HCT116 (cell line): ENCODE results near the gene SIAE. TPM values are rescaled to one million over a fixed set of nuclear protein-coding genes. Genes with fewer than 3 reads are reported as not detected.

Source experiments
- ATAC-seq: fragments of 200-7000 bp; cut with Tn5 transposase; 2 replicates; pipeline ENCODE4 v1.9.1; 2020; ENCODE audit warnings: mild to moderate bottlenecking, moderate library complexity
- BruUV-seq: library from RNA; stranded (reverse); fragments of 400-500 nt; replicated peaks from 2 replicates; lab custom pipeline; 2021; lab: Mats Ljungman, UMichigan
- CTCF ChIA-PET: fragments of 300-600 bp; sonication (Branson Sonifier 250); formaldehyde crosslinking; loops from one replicate; lab custom pipeline; 2021; ENCODE audit warnings: antibody characterized with exemption; lab: Charles Lee
- POLR2A ChIA-PET: fragments of 300-600, 350-600 bp; sonication (Branson Sonifier 250); formaldehyde crosslinking; loops from one replicate; lab custom pipeline; 2021; ENCODE audit warnings: antibody characterized with exemption; lab: Charles Lee
- RAD21 ChIA-PET, 2 experiments: fragments of 300-600 bp; sonication (Branson Sonifier 250); formaldehyde crosslinking; loops; one replicate each; lab custom pipeline; 2023; ENCODE audit warnings: low total read pairs in 2 of 2; ENCODE audit not compliant: uncharacterized antibody in 2 of 2, unreplicated experiment in 2 of 2, low non-redundant PET in 1 of 2; lab: Charles Lee
- DNase-seq: peaks from one replicate; pipeline ENCODE4 v3.0.0-alpha.2; 2010; ENCODE audit warnings: low read depth, low spot score
- H2AFZ ChIP-seq: fragments of 200-600 bp; shearing (Covaris generic), sonication (generic); 2 replicates; pipeline ENCODE4 v1.6.1; 2017; ENCODE audit warnings: low read depth, mixed run types, mixed read lengths, antibody characterized with exemption, low read length; ENCODE audit not compliant: poor library complexity, severe bottlenecking
- H3K27ac ChIP-seq: 2 replicates; pipeline ENCODE4 v1.5.1; 2012; ENCODE audit warnings: low read depth, low read length
- H3K27me3 ChIP-seq: fragments of 200-600 bp; sonication (generic); 2 replicates; pipeline ENCODE4 v1.6.1; 2016; ENCODE audit warnings: mixed run types, low read length, mixed read lengths; ENCODE audit not compliant: insufficient read depth
- H3K36me3 ChIP-seq, 2 experiments: fragments of 200-500 bp in 1 of 2; fragments of 200-600 bp in 1 of 2; sonication (Bioruptor generic) in 1 of 2; sonication (generic) in 1 of 2; 2 replicates each; pipeline versions ENCODE4 v1.5.1 to v1.6.1; 2014 to 2016; ENCODE audit warnings: low read length in 2 of 2, inconsistent platforms in 1 of 2, mixed read lengths in 1 of 2, mixed run types in 1 of 2; ENCODE audit not compliant: insufficient read depth in 2 of 2, control insufficient read depth in 1 of 2
- H3K4me1 ChIP-seq, 2 experiments: fragments of 200-600 bp in 1 of 2; sonication (generic) in 1 of 2; 2 replicates each; pipeline versions ENCODE4 v1.5.1 to v1.6.1; 2012 to 2017; ENCODE audit warnings: low read length in 2 of 2, inconsistent platforms in 1 of 2, mild to moderate bottlenecking in 1 of 2, mixed read lengths in 1 of 2, mixed run types in 1 of 2, moderate library complexity in 1 of 2; ENCODE audit not compliant: insufficient read depth in 2 of 2, control insufficient read depth in 1 of 2
- H3K4me2 ChIP-seq: fragments of 200-600 bp; sonication (generic); 2 replicates; pipeline ENCODE4 v1.6.1; 2017; ENCODE audit warnings: mixed run types, low read length, mixed read lengths
- H3K4me3 ChIP-seq, 2 experiments: fragments of 200-600 bp in 1 of 2; sonication (generic) in 1 of 2; replicated peaks in 1 of 2; 2 replicates each; pipeline ENCODE4 v1.5.1; 2011 to 2016; ENCODE audit warnings: low read length in 2 of 2, control low read depth in 1 of 2, low read depth in 1 of 2, mild to moderate bottlenecking in 1 of 2, mixed read lengths in 1 of 2, mixed run types in 1 of 2
- H3K79me2 ChIP-seq: fragments of 200-600 bp; sonication (generic); 2 replicates; pipeline ENCODE4 v1.6.1; 2017; ENCODE audit warnings: mild to moderate bottlenecking, mixed run types, low read length, moderate library complexity, mixed read lengths; ENCODE audit not compliant: insufficient read depth
- H3K9ac ChIP-seq: fragments of 200-600 bp; sonication (generic); 2 replicates; pipeline ENCODE4 v1.6.1; 2016; ENCODE audit warnings: low read length, mixed read lengths
- H3K9me2 ChIP-seq: fragments of 200-600 bp; sonication (generic), shearing (Covaris generic); 2 replicates; pipeline ENCODE4 v1.6.1; 2017; ENCODE audit warnings: mixed run types, mild to moderate bottlenecking, moderate library complexity; ENCODE audit not compliant: insufficient read depth
- H3K9me3 ChIP-seq, 2 experiments: fragments of 200-500 bp in 1 of 2; fragments of 200-600 bp in 1 of 2; sonication (Bioruptor generic) in 1 of 2; sonication (generic) in 1 of 2; 2 replicates each; pipeline ENCODE4 v1.6.1; 2014 to 2017; ENCODE audit warnings: low read length in 2 of 2, mixed read lengths in 2 of 2, inconsistent platforms in 1 of 2, low read depth in 1 of 2, mild to moderate bottlenecking in 1 of 2, mixed run types in 1 of 2, moderate library complexity in 1 of 2; ENCODE audit not compliant: control insufficient read depth in 1 of 2, insufficient read depth in 1 of 2
- H4K20me1 ChIP-seq: fragments of 200-600 bp; sonication (generic), shearing (Covaris generic); 2 replicates; pipeline ENCODE4 v1.6.1; 2017; ENCODE audit warnings: mixed run types, mild to moderate bottlenecking, moderate library complexity; ENCODE audit not compliant: insufficient read depth
- CBX3 ChIP-seq: IDR thresholded peaks from 2 replicates; pipeline ENCODE4 v1.6.1; 2012; ENCODE audit warnings: low read depth
- ELF1 ChIP-seq: IDR thresholded peaks from 2 replicates; pipeline ENCODE4 v1.6.1; 2012; ENCODE audit warnings: low read depth, borderline replicate concordance
- EZH2 ChIP-seq: fragments of 200-600 bp; sonication (generic); IDR thresholded peaks from 2 replicates; pipeline ENCODE4 v1.6.1; 2017; ENCODE audit warnings: antibody characterized with exemption, mixed run types
- EZH2phosphoT487 ChIP-seq: fragments of 200-600 bp; IDR thresholded peaks from 2 replicates; pipeline ENCODE4 v1.6.1; 2018; ENCODE audit warnings: antibody characterized with exemption, borderline replicate concordance
- JUND ChIP-seq: IDR thresholded peaks from 2 replicates; pipeline ENCODE4 v1.6.1; 2012
- MAX ChIP-seq: IDR thresholded peaks from 2 replicates; pipeline ENCODE4 v1.6.1; 2012
- POLR2AphosphoS5 ChIP-seq: IDR thresholded peaks from 2 replicates; pipeline ENCODE4 v1.6.1; 2011; ENCODE audit warnings: mild to moderate bottlenecking, low read depth, low read length, moderate library complexity
- RAD21 ChIP-seq: IDR thresholded peaks from 2 replicates; pipeline ENCODE4 v1.6.1; 2012; ENCODE audit warnings: low read depth, mild to moderate bottlenecking
- REST ChIP-seq: IDR thresholded peaks from 2 replicates; pipeline ENCODE4 v1.6.1; 2012; ENCODE audit warnings: low read depth
- SIN3A ChIP-seq: IDR thresholded peaks from 2 replicates; pipeline ENCODE4 v1.6.1; 2012; ENCODE audit warnings: low read depth
- SP1 ChIP-seq: IDR thresholded peaks from 2 replicates; pipeline ENCODE4 v1.6.1; 2012; ENCODE audit warnings: low read depth
- TCF7L2 ChIP-seq: IDR thresholded peaks from 2 replicates; pipeline ENCODE4 v1.7.0; 2011; ENCODE audit warnings: borderline replicate concordance, inconsistent platforms; ENCODE audit not compliant: insufficient read depth, insufficient read length; ENCODE audit errors: extremely low read depth
- ZBTB33 ChIP-seq: IDR thresholded peaks from 2 replicates; pipeline ENCODE4 v1.6.1; 2011; ENCODE audit warnings: mild to moderate bottlenecking, low read length, moderate library complexity; ENCODE audit not compliant: insufficient replicate concordance; ENCODE audit errors: extremely low read depth
- ZFX ChIP-seq: fragments of 450-650 bp; IDR thresholded peaks from 2 replicates; pipeline ENCODE4 v1.6.1; 2017
- ZNF274 ChIP-seq: fragments of 200-500 bp; sonication (Bioruptor generic); IDR thresholded peaks from 2 replicates; pipeline ENCODE4 v1.6.1; 2014; ENCODE audit warnings: mild to moderate bottlenecking, low read depth, low read length, inconsistent platforms
- intact Hi-C: fragments of 100-400 bp; cut with micrococcal nuclease; formaldehyde crosslinking; loops from 2 replicates; pipeline ENCODE4 v1.10.0; 2022
- total RNA-seq: library from RNA; stranded (reverse); gene quantifications from one replicate; pipeline ENCODE4 v1.2.1, GENCODE V29; 2021; ENCODE audit not compliant: unreplicated experiment

The SIAE gene
- total RNA-seq, 1 experiment from 2014 or later: 39.2 TPM

GRCh38 chr11:124592627-124593026 is 80.9 kb downstream of the SIAE start:
- TF ChIP-seq ELF1 (no peak), EZH2 (no peak), JUND (no peak), ZBTB33 (no peak), TCF7L2 (no peak), SIN3A (no peak), EZH2phosphoT487 (no peak), POLR2AphosphoS5 (no peak), ZFX (no peak), REST (no peak), MAX (no peak), SP1 (no peak), CBX3 (no peak), ZNF274 (no peak), RAD21 (no peak)

More at GRCh38 chr11:124592627-124593026, 80.9 kb downstream of the SIAE start:
- Histone ChIP-seq H3K79me2 (no peaks in the 10 kb centered on the region), H3K9me3 (no peaks in the 10 kb centered on the region), H2AFZ (no peak overlapping the region), H3K36me3 (no peaks in the 10 kb centered on the region), H3K4me2 (no peak overlapping the region), H3K4me3 (no peak overlapping the region), H3K9ac (no peak overlapping the region), H3K9me2 (no peaks in the 10 kb centered on the region), H3K27me3 (peaks cover 71% of the 10 kb centered on the region), H3K27ac (no peak overlapping the region), H3K4me1 (no peaks in the 10 kb centered on the region), H4K20me1 (no peaks in the 10 kb centered on the region)
- DNase-seq (no peak), ATAC-seq (no peak)
- ChIA-PET RAD21 (no interaction called here), CTCF (no interaction called here), POLR2A (no interaction called here)
- no TSS peak for BruUV-seq
- intact Hi-C loops: no loop called here
